Psoas muscle (tissue), 8 donors: Measurements from ENCODE around the gene BTC. TPM values are rescaled to one million over a fixed set of nuclear protein-coding genes. Genes with fewer than 3 reads are reported as not detected.

Source experiments
- ATAC-seq, 4 donors: fragments of 200-7000 bp; cut with Tn5 transposase; one replicate each; pipeline ENCODE4 v1.9.1; 2020; ENCODE audit warnings: moderate library complexity in 3 of 4, mild to moderate bottlenecking in 2 of 4
- DNase-seq, 2 donors: peaks; one replicate each; pipeline ENCODE4 v3.0.0-alpha.2; 2020
- H3K27ac ChIP-seq: fragments of 200-600 bp; one replicate; pipeline ENCODE4 v1.8.0; 2022
- H3K27me3 ChIP-seq, 3 donors: fragments of 200-600 bp in 1 of 3; one replicate each; pipeline versions ENCODE4 v1.6.1 to v1.8.0; 2013 to 2022; ENCODE audit warnings: low read length in 2 of 3, mild to moderate bottlenecking in 2 of 3, moderate library complexity in 1 of 3; ENCODE audit not compliant: insufficient read depth in 3 of 3
- H3K36me3 ChIP-seq, 2 donors: fragments of 200-600 bp in 1 of 2; one replicate each; pipeline versions ENCODE4 v1.6.1 to v1.8.0; 2013 to 2022; ENCODE audit warnings: low read depth in 1 of 2, mild to moderate bottlenecking in 1 of 2, moderate library complexity in 1 of 2; ENCODE audit not compliant: insufficient read depth in 1 of 2
- H3K4me1 ChIP-seq: fragments of 200-600 bp; one replicate; pipeline ENCODE4 v1.8.0; 2022
- H3K4me3 ChIP-seq: fragments of 200-600 bp; one replicate; pipeline ENCODE4 v1.8.0; 2022; ENCODE audit warnings: mild to moderate bottlenecking
- H3K9me3 ChIP-seq: fragments of 200-600 bp; one replicate; pipeline ENCODE4 v1.8.0; 2022
- CTCF ChIP-seq: fragments of 200-600 bp; IDR thresholded peaks from one replicate; pipeline ENCODE4 v1.8.0; 2022; ENCODE audit warnings: antibody characterized with exemption
- WGBS, 3 donors: extraction: QIAGEN DNeasy Blood & Tissue Kit; methylation state at CpG; one replicate each; pipeline versions ENCODE4 v1.1.6 to v1.1.7; 2013; 5-methylcytosine and 5-hydroxymethylcytosine counted together
- intact Hi-C, 2 donors: fragments of 100-400 bp; cut with DNase I; formaldehyde crosslinking; loops; one replicate each; pipeline versions ENCODE4 v1.11.0 to v1.14.2; 2022
- polyA plus RNA-seq, 3 donors: library from polyadenylated mRNA; stranded (reverse); fragments of 200-250 nt; gene quantifications; one replicate each; pipeline ENCODE4 v1.2.3, GENCODE V29; 2013
- total RNA-seq, 4 donors: library from RNA; stranded (reverse); fragmentation: NEBNext Ultra II Directional in 2 of 4; extraction: Animal tissue kit (Norgen Biotek cat#: 25700) in 2 of 4; gene quantifications; one replicate each; pipeline versions ENCODE4 v1.2.1 to v1.2.4, GENCODE V29; 2021 to 2023
- donor health status: healthy with polysubstance abuse.
- donor health status: DM: no; HTN: no; CAD: no; lungs with moderate emphysema.
- donor health status: Bipolar disorder and iron deficiency.
- donor health status: healthy.
- donor health status: DM: yes; HTN: yes; CAD: no.
- donor health status: DM: no; HTN: no; CAD: no.
- donor health status: DM: no; HTN: no; CAD: no.
- donor health status: DM: yes; HTN: yes; CAD: no.

Gene BTC
- total and polyA plus RNA-seq, 7 donors: 0.05 to 0.22 (median 0.14) TPM; not detected in 1

GRCh38 chr4:74789518-74789917 lies 4.8 kb downstream of the BTC start:
- H3K27ac ChIP-seq: no peak overlapping the region
- no peaks in the 10 kb centered on the region for H3K36me3 ChIP-seq
- no peak overlapping the region for H3K4me3 ChIP-seq
- 43 to 86% (median 83%) methylated on average over 1 of the region's 1 CpG for WGBS, 3 donors
- H3K27me3 ChIP-seq: peaks cover 0 to 23% (median 1%) of the 10 kb centered on the region in 3 donors
- intact Hi-C loops: no loop called here
- DNase-seq (no peak), ATAC-seq (no peak)
- no peak for TF ChIP-seq CTCF
- H3K4me1 ChIP-seq: no peaks in the 10 kb centered on the region
- H3K9me3 ChIP-seq: no peaks in the 10 kb centered on the region

- TF ChIP-seq CTCF: no peak
- no peaks in the 10 kb centered on the region for H3K9me3 ChIP-seq
These were observed 16.8 kb downstream of the BTC start for GRCh38 chr4:74777531-74777930.

GRCh38 chr4:74772783-74773182 lies 21.5 kb downstream of the BTC start:
- Histone ChIP-seq H3K9me3 (no peaks in the 10 kb centered on the region), H3K27ac (no peak overlapping the region), H3K36me3 (no peaks in the 10 kb centered on the region), H3K27me3 (no peaks in the 10 kb centered on the region), H3K4me3 (no peak overlapping the region), H3K4me1 (no peaks in the 10 kb centered on the region)
- no peak for DNase-seq
- intact Hi-C loops: no loop called here
- TF ChIP-seq CTCF: no peak
- 66 to 80% (median 78%) methylated on average over 3 of the region's 3 CpGs for WGBS, 3 donors
- ATAC-seq: no peak

More at GRCh38 chr4:74777531-74777930, 16.8 kb downstream of the BTC start:
- intact Hi-C loops: no loop called here
- Histone ChIP-seq H3K4me1 (no peaks in the 10 kb centered on the region), H3K4me3 (no peak overlapping the region), H3K36me3 (no peaks in the 10 kb centered on the region), H3K27me3 (no peaks in the 10 kb centered on the region), H3K27ac (no peak overlapping the region)
- ATAC-seq: no peak
- no peak for DNase-seq

GRCh38 chr4:74772106-74772505 lies 22.2 kb downstream of the BTC start:
- WGBS, 3 donors: 24 to 37% (median 27%) methylated on average over 2 of the region's 2 CpGs
- Histone ChIP-seq H3K4me1 (no peaks in the 10 kb centered on the region), H3K9me3 (no peaks in the 10 kb centered on the region), H3K4me3 (no peak overlapping the region), H3K36me3 (no peaks in the 10 kb centered on the region), H3K27me3 (no peaks in the 10 kb centered on the region), H3K27ac (no peak overlapping the region)
- intact Hi-C loops: no loop called here
- ATAC-seq: no peak
- no peak for DNase-seq
- TF ChIP-seq CTCF: no peak

- no peak for DNase-seq
- H3K4me1 ChIP-seq: no peaks in the 10 kb centered on the region
- no peaks in the 10 kb centered on the region for H3K36me3 ChIP-seq
- no peaks in the 10 kb centered on the region for H3K9me3 ChIP-seq
- no peak for ATAC-seq
- no peak overlapping the region for H3K4me3 ChIP-seq
- no peaks in the 10 kb centered on the region for H3K27me3 ChIP-seq
- no peak for TF ChIP-seq CTCF
- WGBS, 3 donors: 78 to 87% (median 83%) methylated on average over 4 of the region's 4 CpGs
- H3K27ac ChIP-seq: no peak overlapping the region
- intact Hi-C loops: no loop called here
These were observed 24.0 kb downstream of the BTC start for GRCh38 chr4:74770226-74770910.
